Pancreas (tissue), 10 donors: ENCODE measurements around the gene PTPN6. TPM values are rescaled to one million over a fixed set of nuclear protein-coding genes. Genes with fewer than 3 reads are reported as not detected.
A peak's percentile ranks its signal among the peaks of the same experiment; 100 is the strongest.

Source experiments
- ATAC-seq, 4 donors: fragments of 200-7000 bp; cut with Tn5 transposase; one replicate each; pipeline versions ENCODE4 v1.8.0 to v1.9.1; 2020; ENCODE audit warnings: mild to moderate bottlenecking in 4 of 4, moderate library complexity in 4 of 4
- DNase-seq, 6 donors: peaks; one replicate each; pipeline ENCODE4 v3.0.0-alpha.2; 2020
- FAIRE-seq: peaks from 2 replicates; lab custom pipeline; 2012; peaks lifted over from hg19 to GRCh38; lab: Jason Lieb, UNC
- H3K27ac ChIP-seq, 4 donors: fragments of 200-600 bp; sonication (generic); 1 replicate in 3 of 4; 2 replicates in 1 of 4; pipeline versions ENCODE4 v1.5.0 to v1.8.0; 2020
- H3K27me3 ChIP-seq, 4 donors: fragments of 200-600 bp; one replicate each; pipeline ENCODE4 v1.8.0; 2021
- H3K36me3 ChIP-seq, 3 donors: fragments of 200-600 bp; sonication (generic) in 1 of 3; one replicate each; pipeline versions ENCODE4 v1.5.0 to v1.8.0; 2020 to 2021
- H3K4me1 ChIP-seq, 3 donors: fragments of 200-600 bp; one replicate each; pipeline ENCODE4 v1.8.0; 2021
- H3K4me3 ChIP-seq, 4 donors: fragments of 200-600 bp; sonication (generic) in 2 of 4; one replicate each; pipeline versions ENCODE4 v1.5.0 to v1.8.0; 2020 to 2021
- H3K9me3 ChIP-seq, 4 donors: fragments of 200-600 bp; one replicate each; pipeline ENCODE4 v1.8.0; 2021
- CTCF ChIP-seq, 4 donors: fragments of 200-600 bp; sonication (generic) in 3 of 4; IDR thresholded peaks; one replicate each; pipeline versions ENCODE4 v1.5.0 to v1.8.0; 2021; ENCODE audit warnings: antibody characterized with exemption in 4 of 4
- WGBS, 2 donors: extraction: QIAGEN DNeasy Blood & Tissue Kit; methylation state at CpG; one replicate each; pipeline ENCODE4 v1.1.7; 2013; 5-methylcytosine and 5-hydroxymethylcytosine counted together
- intact Hi-C, 3 donors: fragments of 100-400 bp; cut with DNase I; formaldehyde crosslinking; loops; one replicate each; pipeline versions ENCODE4 v1.11.1 to v1.14.2; 2022
- polyA plus RNA-seq, 2 donors: library from polyadenylated mRNA; stranded (reverse); fragments of 200-250 nt; gene quantifications; one replicate each; pipeline ENCODE4 v1.2.3, GENCODE V29; 2013
- total RNA-seq, 6 donors: library from RNA; stranded (reverse); fragmentation: NEBNext Ultra II Directional in 4 of 6; extraction: Animal tissue kit (Norgen Biotek cat#: 25700) in 4 of 6; gene quantifications; one replicate each; pipeline versions ENCODE4 v1.2.1 to v1.2.4, GENCODE V29; 2021 to 2023
- donor health status: healthy with polysubstance abuse.
- donor health status: DM: no; HTN: no; CAD: no; lungs with moderate emphysema.
- donor health status: DM: no; HTN: no; CAD: no.
- donor health status: control.
- donor health status: control.
- donor health status: Bipolar disorder and iron deficiency.
- donor health status: DM: yes; HTN: yes; CAD: no.
- donor health status: DM: no; HTN: no; CAD: no.
- donor health status: DM: no; HTN: no; CAD: no.
- donor health status: DM: yes; HTN: yes; CAD: no.

PTPN6 gene
- total and polyA plus RNA-seq, 8 donors: 13.3 to 53.1 (median 20.3) TPM

GRCh38 chr12:6975297-6976032, 24.3 kb downstream of the PTPN6 start:
- TF ChIP-seq CTCF (IDR thresholded peaks at IDR 0.05): no peak
- peaks cover 6 to 52% (median 17%) of the 10 kb centered on the region in 3 donors for H3K36me3 ChIP-seq
- no peak for ATAC-seq
- intact Hi-C loops: no loop called here
- no peak overlapping the region for H3K27ac ChIP-seq
- no peaks in the 10 kb centered on the region for H3K9me3 ChIP-seq
- H3K27me3 ChIP-seq: no peaks in the 10 kb centered on the region
- no peak for FAIRE-seq
- 78 to 91% methylated on average over 2 of the region's 2 CpGs for WGBS, 2 donors
- H3K4me1 ChIP-seq: peaks cover 0 to 9% (median 0%) of the 10 kb centered on the region in 3 donors
- DNase-seq: peak in 1 of 6 donors; percentile 6
- no peak overlapping the region for H3K4me3 ChIP-seq

- no peaks in the 10 kb centered on the region for H3K4me1 ChIP-seq
- no peak for FAIRE-seq
- H3K9me3 ChIP-seq: no peaks in the 10 kb centered on the region
- no peak overlapping the region for H3K4me3 ChIP-seq
- TF ChIP-seq CTCF (IDR thresholded peaks at IDR 0.05): no peak
- no peak for ATAC-seq
- peak in 1 of 6 donors; percentile 11 for DNase-seq
- intact Hi-C loops: no loop called here
- H3K27ac ChIP-seq: no peak overlapping the region
- no peaks in the 10 kb centered on the region for H3K27me3 ChIP-seq
- peaks cover 9 to 73% (median 30%) of the 10 kb centered on the region in 3 donors for H3K36me3 ChIP-seq
- 79 to 82% methylated on average over 10 of the region's 10 CpGs for WGBS, 2 donors
These were observed 26.5 kb downstream of the PTPN6 start for GRCh38 chr12:6977653-6978052.

GRCh38 chr12:6978188-6978587, 27.0 kb downstream of the PTPN6 start:
- no peaks in the 10 kb centered on the region for H3K4me1 ChIP-seq
- ATAC-seq (no peak), FAIRE-seq (no peak), DNase-seq (peak in 1 of 6 donors; percentile 11)
- H3K36me3 ChIP-seq: peaks cover 9 to 74% (median 30%) of the 10 kb centered on the region in 3 donors
- no peaks in the 10 kb centered on the region for H3K27me3 ChIP-seq
- 84% methylated on average over 6 of the region's 6 CpGs for WGBS, 2 donors
- intact Hi-C loops: no loop called here
- H3K4me3 ChIP-seq: no peak overlapping the region
- H3K9me3 ChIP-seq: no peaks in the 10 kb centered on the region
- no peak for TF ChIP-seq CTCF (IDR thresholded peaks at IDR 0.05)
- H3K27ac ChIP-seq: no peak overlapping the region

- WGBS, 2 donors: 61 to 65% methylated on average over 3 of the region's 3 CpGs
- FAIRE-seq (no peak), DNase-seq (no peak), ATAC-seq (peak in 2 of 4 donors; percentile 31 to 46)
- TF ChIP-seq CTCF (IDR thresholded peaks at IDR 0.05): no peak
- Histone ChIP-seq H3K27ac (no peak overlapping the region), H3K36me3 (peaks cover 9 to 74% (median 30%) of the 10 kb centered on the region in 3 donors), H3K4me1 (no peaks in the 10 kb centered on the region), H3K9me3 (no peaks in the 10 kb centered on the region), H3K27me3 (no peaks in the 10 kb centered on the region), H3K4me3 (no peak overlapping the region)
- intact Hi-C loops: no loop called here
These were observed 27.5 kb downstream of the PTPN6 start for GRCh38 chr12:6978611-6979011.

GRCh38 chr12:6979021-6979420, 27.9 kb downstream of the PTPN6 start:
- Histone ChIP-seq H3K27ac (no peak overlapping the region), H3K4me3 (no peak overlapping the region), H3K9me3 (no peaks in the 10 kb centered on the region), H3K27me3 (no peaks in the 10 kb centered on the region), H3K4me1 (no peaks in the 10 kb centered on the region), H3K36me3 (peaks cover 9 to 74% (median 30%) of the 10 kb centered on the region in 3 donors)
- no peak for TF ChIP-seq CTCF (IDR thresholded peaks at IDR 0.05)
- WGBS, 2 donors: 55 to 63% methylated on average over 6 of the region's 6 CpGs
- FAIRE-seq (no peak), DNase-seq (peak in 1 of 6 donors; percentile 7), ATAC-seq (no peak)
- intact Hi-C loops: no loop called here
